OCI-LY7 (cell line): ENCODE measurements around the gene ANKS1A. TPM values are rescaled to one million over a fixed set of nuclear protein-coding genes. Genes with fewer than 3 reads are reported as not detected.

Experiments used
- BruUV-seq: library from RNA; stranded (reverse); fragments of 400-500 nt; replicated peaks from 2 replicates; lab custom pipeline; 2021; lab: Mats Ljungman, UMichigan
- CTCF ChIA-PET: fragments of 300-600 bp; sonication (Branson Sonifier 250); formaldehyde crosslinking; loops from one replicate; lab custom pipeline; 2022; ENCODE audit warnings: antibody characterized with exemption; ENCODE audit not compliant: unreplicated experiment; lab: Charles Lee
- POLR2A ChIA-PET: fragments of 300-600 bp; sonication (Branson Sonifier 250); formaldehyde crosslinking; loops from one replicate; lab custom pipeline; 2022; ENCODE audit warnings: antibody characterized with exemption; lab: Charles Lee
- DNase-seq: peaks from one replicate; pipeline ENCODE4 v3.0.0-alpha.2; 2015; ENCODE audit warnings: low spot score
- H2AFZ ChIP-seq: fragments of 200-600 bp; sonication (generic), shearing (Covaris generic); 2 replicates; pipeline ENCODE4 v1.6.1; 2014; ENCODE audit warnings: mild to moderate bottlenecking, antibody characterized with exemption, low read length, moderate library complexity
- H3K27ac ChIP-seq: fragments of 200-600 bp; sonication (generic); 2 replicates; pipeline ENCODE4 v1.5.1; 2014; ENCODE audit warnings: mixed run types, low read depth, mild to moderate bottlenecking, moderate library complexity, low read length, inconsistent platforms; ENCODE audit not compliant: poor library complexity, severe bottlenecking
- H3K36me3 ChIP-seq: fragments of 200-600 bp; sonication (generic); 2 replicates; pipeline ENCODE4 v1.6.1; 2014; ENCODE audit warnings: mild to moderate bottlenecking, antibody characterized with exemption, low read length, moderate library complexity, mixed read lengths; ENCODE audit not compliant: insufficient read depth
- H3K4me1 ChIP-seq: fragments of 200-600 bp; sonication (generic); 2 replicates; pipeline ENCODE4 v1.5.1; 2014; ENCODE audit warnings: mild to moderate bottlenecking, low read length; ENCODE audit not compliant: insufficient read depth, poor library complexity, severe bottlenecking
- H3K4me2 ChIP-seq: fragments of 200-600 bp; sonication (generic); 2 replicates; pipeline ENCODE4 v1.6.1; 2014; ENCODE audit warnings: mild to moderate bottlenecking, low read length
- H3K4me3 ChIP-seq: fragments of 200-600 bp; sonication (generic); 2 replicates; pipeline ENCODE4 v1.5.1; 2014; ENCODE audit warnings: mild to moderate bottlenecking, low read depth, low read length; ENCODE audit not compliant: poor library complexity, severe bottlenecking
- H3K79me2 ChIP-seq: fragments of 200-600 bp; sonication (generic); 2 replicates; pipeline ENCODE4 v1.6.1; 2016; ENCODE audit warnings: low read depth, mild to moderate bottlenecking, low read length, moderate library complexity, mixed read lengths; ENCODE audit not compliant: insufficient read depth
- H3K9me2 ChIP-seq: fragments of 200-600 bp; sonication (generic); 2 replicates; pipeline ENCODE4 v1.6.1; 2016; ENCODE audit warnings: mild to moderate bottlenecking, low read length, mixed read lengths; ENCODE audit not compliant: insufficient read depth
- H3K9me3 ChIP-seq: fragments of 200-600 bp; sonication (generic); 2 replicates; pipeline ENCODE4 v1.6.1; 2014; ENCODE audit warnings: mild to moderate bottlenecking, mixed run types, low read length, mixed read lengths
- H4K20me1 ChIP-seq: fragments of 200-600 bp; sonication (generic); 2 replicates; pipeline ENCODE4 v1.6.1; 2014; ENCODE audit warnings: mild to moderate bottlenecking, antibody characterized with exemption, low read length, moderate library complexity, mixed read lengths; ENCODE audit not compliant: insufficient read depth
- EZH2phosphoT487 ChIP-seq: fragments of 200-600 bp; sonication (generic); IDR thresholded peaks from 2 replicates; pipeline ENCODE4 v1.6.1; 2018; ENCODE audit warnings: low read depth, borderline replicate concordance, mild to moderate bottlenecking, mixed run types, antibody characterized with exemption, low read length, moderate library complexity, mixed read lengths
- intact Hi-C: fragments of 100-400 bp; cut with micrococcal nuclease; formaldehyde crosslinking; loops from one replicate; pipeline ENCODE4 v1.10.0; 2022; ENCODE audit not compliant: unreplicated experiment
- total RNA-seq, 2 experiments: library from RNA; depleted of rRNA in 1 of 2; stranded (reverse); fragments of >200 nt in 1 of 2; shearing (Covaris generic) in 1 of 2; gene quantifications; 2 replicates each; pipeline ENCODE4 v1.2.3, GENCODE V29; 2014 to 2022
- TF ChIP-seq, protein P1 (sequence below): fragments of 200-600 bp; sonication (generic); conservative IDR thresholded peaks from 2 replicates; pipeline ENCODE4 v1.5.1; 2014; ENCODE audit warnings: mild to moderate bottlenecking, antibody characterized with exemption, low read length, moderate library complexity, mixed read lengths

Gene ANKS1A
- total RNA-seq, 2 experiments from 2014 or later = 7.8 to 13.8 TPM

DNA sequence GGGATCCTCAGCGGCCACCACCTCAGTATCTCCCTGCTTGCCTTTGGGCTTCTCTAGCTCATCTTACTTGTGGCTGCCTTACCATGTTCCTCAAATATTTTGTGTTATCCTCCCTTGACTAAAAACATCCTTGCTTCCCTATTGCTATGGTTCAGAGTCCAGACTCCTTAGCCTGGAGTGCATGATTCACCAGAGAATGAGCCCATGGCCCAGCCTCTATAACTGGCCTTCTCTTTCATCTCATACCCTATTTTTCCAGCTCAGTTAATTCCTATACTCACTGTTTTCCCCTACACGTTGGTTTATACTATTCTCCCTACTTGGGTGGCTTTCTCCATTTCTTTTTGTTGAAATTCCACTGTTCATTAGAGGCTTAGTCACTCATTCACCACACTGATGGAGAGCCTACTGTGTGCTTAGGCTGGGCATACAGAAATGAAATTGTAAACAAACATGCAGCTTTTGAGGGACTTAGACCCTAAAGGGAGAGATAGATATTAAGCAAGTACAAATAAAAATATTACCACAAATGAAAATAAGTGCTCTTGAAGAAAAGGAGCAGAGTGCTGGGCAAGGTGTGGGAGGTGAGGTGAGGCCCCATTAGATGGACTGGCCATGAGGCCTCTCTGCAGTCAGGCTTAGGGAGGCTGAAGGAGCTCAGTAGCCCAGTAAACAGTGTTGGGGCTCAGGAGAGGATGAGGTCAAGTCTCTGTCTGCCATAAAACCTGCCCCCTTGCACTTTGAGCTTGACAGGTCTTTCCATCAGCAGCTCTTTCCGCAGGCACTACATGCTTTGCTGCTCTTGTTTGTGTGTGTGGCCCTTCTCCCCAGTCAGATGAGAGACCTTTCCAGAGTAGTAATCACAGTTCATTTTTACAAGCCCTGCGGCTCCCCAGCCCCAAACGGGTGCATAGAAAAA, 142.8 kb downstream of the ANKS1A start:
- no peaks in the 10 kb centered on the region for H3K4me1 ChIP-seq
- no peaks in the 10 kb centered on the region for H3K79me2 ChIP-seq
- no peaks in the 10 kb centered on the region for H3K36me3 ChIP-seq
- H3K9me3 ChIP-seq = no peaks in the 10 kb centered on the region
- ChIA-PET POLR2A (interaction anchor here (0.7 to 0.8 kb wide), 2 partner anchors 70 to 696 kb away, joined by 3 read pairs; no protein-coding TSS in a partner anchor), CTCF (no interaction called here)
- H3K4me2 ChIP-seq = no peak overlapping the region
- no peaks in the 10 kb centered on the region for H3K9me2 ChIP-seq
- DNase-seq = no peak
- H3K4me3 ChIP-seq = no peak overlapping the region
- no peaks in the 10 kb centered on the region for H4K20me1 ChIP-seq
- TF ChIP-seq EZH2phosphoT487 = no peak
- TF ChIP-seq, protein P1, sequence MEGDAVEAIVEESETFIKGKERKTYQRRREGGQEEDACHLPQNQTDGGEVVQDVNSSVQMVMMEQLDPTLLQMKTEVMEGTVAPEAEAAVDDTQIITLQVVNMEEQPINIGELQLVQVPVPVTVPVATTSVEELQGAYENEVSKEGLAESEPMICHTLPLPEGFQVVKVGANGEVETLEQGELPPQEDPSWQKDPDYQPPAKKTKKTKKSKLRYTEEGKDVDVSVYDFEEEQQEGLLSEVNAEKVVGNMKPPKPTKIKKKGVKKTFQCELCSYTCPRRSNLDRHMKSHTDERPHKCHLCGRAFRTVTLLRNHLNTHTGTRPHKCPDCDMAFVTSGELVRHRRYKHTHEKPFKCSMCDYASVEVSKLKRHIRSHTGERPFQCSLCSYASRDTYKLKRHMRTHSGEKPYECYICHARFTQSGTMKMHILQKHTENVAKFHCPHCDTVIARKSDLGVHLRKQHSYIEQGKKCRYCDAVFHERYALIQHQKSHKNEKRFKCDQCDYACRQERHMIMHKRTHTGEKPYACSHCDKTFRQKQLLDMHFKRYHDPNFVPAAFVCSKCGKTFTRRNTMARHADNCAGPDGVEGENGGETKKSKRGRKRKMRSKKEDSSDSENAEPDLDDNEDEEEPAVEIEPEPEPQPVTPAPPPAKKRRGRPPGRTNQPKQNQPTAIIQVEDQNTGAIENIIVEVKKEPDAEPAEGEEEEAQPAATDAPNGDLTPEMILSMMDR = no peak
- no peak overlapping the region for H3K27ac ChIP-seq
- intact Hi-C loops = no loop called here
- no peak overlapping the region for H2AFZ ChIP-seq
- no TSS peak for BruUV-seq

DNA sequence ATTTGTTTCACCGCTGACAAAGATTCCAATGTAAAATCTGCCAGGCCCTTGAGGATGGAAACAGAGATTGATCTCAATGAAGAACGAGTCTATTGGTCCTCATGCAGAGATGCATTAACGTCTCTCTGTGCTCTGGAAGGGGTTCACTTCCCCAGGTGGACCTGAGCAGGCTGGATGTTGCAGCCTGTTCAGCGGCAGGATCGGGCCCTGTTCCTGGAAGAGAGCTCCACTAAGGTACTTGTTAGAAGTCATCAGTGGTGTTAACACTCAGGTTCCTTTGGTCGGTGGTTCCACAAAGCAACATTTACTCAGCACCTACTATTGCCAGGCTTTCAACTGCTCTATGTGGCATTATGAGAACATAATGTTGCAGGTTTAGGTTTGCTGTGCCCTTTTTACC, 144.6 kb downstream of the ANKS1A start:
- POLR2A ChIA-PET = no interaction called here
- CTCF ChIA-PET = no interaction called here
- no peak for TF ChIP-seq EZH2phosphoT487
- TF ChIP-seq, protein P1 = no peak

More for the DNA sequence above, 144.6 kb downstream of the ANKS1A start:
- Histone ChIP-seq H3K4me1 (no peaks in the 10 kb centered on the region), H3K9me2 (no peaks in the 10 kb centered on the region), H3K9me3 (no peaks in the 10 kb centered on the region), H3K4me2 (no peak overlapping the region), H3K27ac (no peak overlapping the region), H3K36me3 (no peaks in the 10 kb centered on the region), H3K4me3 (no peak overlapping the region), H3K79me2 (no peaks in the 10 kb centered on the region), H4K20me1 (no peaks in the 10 kb centered on the region), H2AFZ (no peak overlapping the region)
- no TSS peak for BruUV-seq
- DNase-seq = no peak
- intact Hi-C loops = no loop called here
